Measurements from ENCODE around the gene ZNF593OS.

The ZNF593OS gene

GRCh38 chr1:26187882-26188281, 16.2 kb upstream of the ZNF593OS start:
- in situ Hi-C loops (cut with MboI; ENCODE audit: low pct_unique_long_range_greater_than_20kb, low sequenced_read_pairs) = no loop called here
- no peak for DNase-seq

- in situ Hi-C loops (cut with MboI; ENCODE audit: low pct_unique_long_range_greater_than_20kb, low sequenced_read_pairs) = no loop called here
Measured at GRCh38 chr1:26184883-26185282, 13.3 kb upstream of the ZNF593OS start.

GRCh38 chr1:26184086-26184485, 12.5 kb upstream of the ZNF593OS start:
- no peak for DNase-seq
- in situ Hi-C loops (cut with MboI; ENCODE audit: low pct_unique_long_range_greater_than_20kb, low sequenced_read_pairs) = no loop called here

More at GRCh38 chr1:26184883-26185282, 13.3 kb upstream of the ZNF593OS start:
- no peak for DNase-seq

- in situ Hi-C loops (cut with MboI; ENCODE audit: low pct_unique_long_range_greater_than_20kb, low sequenced_read_pairs) = no loop called here
Measured at GRCh38 chr1:26182383-26182696, 10.7 kb upstream of the ZNF593OS start.

GRCh38 chr1:26181586-26182382, 10.2 kb upstream of the ZNF593OS start:
- in situ Hi-C loops (cut with MboI; ENCODE audit: low pct_unique_long_range_greater_than_20kb, low sequenced_read_pairs) = no loop called here
- DNase-seq = no peak

More at GRCh38 chr1:26182383-26182696, 10.7 kb upstream of the ZNF593OS start:
- DNase-seq = no peak

GRCh38 chr1:26180010-26180506, 8.4 kb upstream of the ZNF593OS start:
- in situ Hi-C loops (cut with MboI; ENCODE audit: low pct_unique_long_range_greater_than_20kb, low sequenced_read_pairs) = no loop called here
- DNase-seq = no peak

- no peak for DNase-seq
- in situ Hi-C loops (cut with MboI; ENCODE audit: low pct_unique_long_range_greater_than_20kb, low sequenced_read_pairs) = no loop called here
Measured at GRCh38 chr1:26177182-26177684, 5.6 kb upstream of the ZNF593OS start, which contains the start of gene CNKSR1. Gene CNKSR1, plus strand, starts transcription at chr1:26177491. Its CDS starts 57 bp downstream, at chr1:26177548.

- in situ Hi-C loops (cut with MboI; ENCODE audit: low pct_unique_long_range_greater_than_20kb, low sequenced_read_pairs) = no loop called here
- DNase-seq = no peak
Measured at GRCh38 chr1:26175346-26175745, 3.7 kb upstream of the ZNF593OS start.

GRCh38 chr1:26170472-26170821, 1.2 kb downstream of the ZNF593OS start:
- no peak for DNase-seq
- in situ Hi-C loops (cut with MboI; ENCODE audit: low pct_unique_long_range_greater_than_20kb, low sequenced_read_pairs) = no loop called here

GRCh38 chr1:26169669-26170471, 1.8 kb downstream of the ZNF593OS start, which contains the start of gene ZNF593:
Gene ZNF593, plus strand, starts transcription at chr1:26169908. Its CDS starts 76 bp downstream, at chr1:26169984.
- in situ Hi-C loops (cut with MboI; ENCODE audit: low pct_unique_long_range_greater_than_20kb, low sequenced_read_pairs) = no loop called here
- DNase-seq = peak; percentile 92

GRCh38 chr1:26169198-26169554, 2.5 kb downstream of the ZNF593OS start:
- DNase-seq = no peak
- in situ Hi-C loops (cut with MboI; ENCODE audit: low pct_unique_long_range_greater_than_20kb, low sequenced_read_pairs) = no loop called here

GRCh38 chr1:26168410-26169197, 3.0 kb downstream of the ZNF593OS start, which contains the start of gene C1orf232:
Gene C1orf232, minus strand, starts transcription at chr1:26168963. Its CDS starts 464 bp downstream, at chr1:26168499.
- in situ Hi-C loops (cut with MboI; ENCODE audit: low pct_unique_long_range_greater_than_20kb, low sequenced_read_pairs) = no loop called here
- no peak for DNase-seq

- DNase-seq = no peak
- in situ Hi-C loops (cut with MboI; ENCODE audit: low pct_unique_long_range_greater_than_20kb, low sequenced_read_pairs) = no loop called here
Measured at GRCh38 chr1:26166719-26167281, 4.8 kb downstream of the ZNF593OS start.

- DNase-seq = no peak
- in situ Hi-C loops (cut with MboI; ENCODE audit: low pct_unique_long_range_greater_than_20kb, low sequenced_read_pairs) = no loop called here
Measured at GRCh38 chr1:26164861-26165842, 6.5 kb downstream of the ZNF593OS start.

GRCh38 chr1:26164036-26164860, 7.4 kb downstream of the ZNF593OS start:
- DNase-seq = peak; percentile 43
- in situ Hi-C loops (cut with MboI; ENCODE audit: low pct_unique_long_range_greater_than_20kb, low sequenced_read_pairs) = no loop called here

- DNase-seq = no peak
- in situ Hi-C loops (cut with MboI; ENCODE audit: low pct_unique_long_range_greater_than_20kb, low sequenced_read_pairs) = no loop called here
Measured at GRCh38 chr1:26163684-26164035, 8.0 kb downstream of the ZNF593OS start.

- in situ Hi-C loops (cut with MboI; ENCODE audit: low pct_unique_long_range_greater_than_20kb, low sequenced_read_pairs) = no loop called here
- peak; percentile 47 for DNase-seq
Measured at GRCh38 chr1:26162220-26162709, 9.4 kb downstream of the ZNF593OS start.

All from KBM-7 (cell line).